ENCODE results near the gene CTRB2. TPM values are rescaled to one million over a fixed set of nuclear protein-coding genes. Genes with fewer than 3 reads are reported as not detected.

CTRB2 gene
- total and polyA plus RNA-seq, 2 donors from 2014 or later: not detected

GRCh38 chr16:75202069-75202590 lies 4.8 kb downstream of the CTRB2 start:
- TF ChIP-seq, protein P1, sequence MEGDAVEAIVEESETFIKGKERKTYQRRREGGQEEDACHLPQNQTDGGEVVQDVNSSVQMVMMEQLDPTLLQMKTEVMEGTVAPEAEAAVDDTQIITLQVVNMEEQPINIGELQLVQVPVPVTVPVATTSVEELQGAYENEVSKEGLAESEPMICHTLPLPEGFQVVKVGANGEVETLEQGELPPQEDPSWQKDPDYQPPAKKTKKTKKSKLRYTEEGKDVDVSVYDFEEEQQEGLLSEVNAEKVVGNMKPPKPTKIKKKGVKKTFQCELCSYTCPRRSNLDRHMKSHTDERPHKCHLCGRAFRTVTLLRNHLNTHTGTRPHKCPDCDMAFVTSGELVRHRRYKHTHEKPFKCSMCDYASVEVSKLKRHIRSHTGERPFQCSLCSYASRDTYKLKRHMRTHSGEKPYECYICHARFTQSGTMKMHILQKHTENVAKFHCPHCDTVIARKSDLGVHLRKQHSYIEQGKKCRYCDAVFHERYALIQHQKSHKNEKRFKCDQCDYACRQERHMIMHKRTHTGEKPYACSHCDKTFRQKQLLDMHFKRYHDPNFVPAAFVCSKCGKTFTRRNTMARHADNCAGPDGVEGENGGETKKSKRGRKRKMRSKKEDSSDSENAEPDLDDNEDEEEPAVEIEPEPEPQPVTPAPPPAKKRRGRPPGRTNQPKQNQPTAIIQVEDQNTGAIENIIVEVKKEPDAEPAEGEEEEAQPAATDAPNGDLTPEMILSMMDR (IDR thresholded peaks at IDR 0.05; ENCODE audit: borderline replicate concordance, extremely low read depth, insufficient read depth): no peak
- DNase-seq (no peak), FAIRE-seq (no peak)
- Histone ChIP-seq H3K9me3 (ENCODE audit: control insufficient read depth in 2 of 3, insufficient read depth in 1 of 3, low read length in 3 of 3) (no peaks in the 10 kb centered on the region), H3K27me3 (ENCODE audit: control insufficient read depth, insufficient read depth, low read length) (no peaks in the 10 kb centered on the region), H3K9ac (ENCODE audit: low read length in 3 of 3) (no peak overlapping the region), H3K27ac (ENCODE audit: low read depth in 2 of 2, low read length in 2 of 2) (no peak overlapping the region), H3K4me3 (ENCODE audit: low read length in 3 of 3) (no peak overlapping the region), H3K4me1 (ENCODE audit: control insufficient read depth in 2 of 3, insufficient read depth in 2 of 3, low read depth in 1 of 3, low read length in 3 of 3) (no peaks in the 10 kb centered on the region), H3K36me3 (ENCODE audit: control insufficient read depth in 2 of 3, insufficient read depth in 3 of 3, low read length in 3 of 3) (no peaks in the 10 kb centered on the region)
- intact Hi-C loops (cut with DNase I): no loop called here

DNA sequence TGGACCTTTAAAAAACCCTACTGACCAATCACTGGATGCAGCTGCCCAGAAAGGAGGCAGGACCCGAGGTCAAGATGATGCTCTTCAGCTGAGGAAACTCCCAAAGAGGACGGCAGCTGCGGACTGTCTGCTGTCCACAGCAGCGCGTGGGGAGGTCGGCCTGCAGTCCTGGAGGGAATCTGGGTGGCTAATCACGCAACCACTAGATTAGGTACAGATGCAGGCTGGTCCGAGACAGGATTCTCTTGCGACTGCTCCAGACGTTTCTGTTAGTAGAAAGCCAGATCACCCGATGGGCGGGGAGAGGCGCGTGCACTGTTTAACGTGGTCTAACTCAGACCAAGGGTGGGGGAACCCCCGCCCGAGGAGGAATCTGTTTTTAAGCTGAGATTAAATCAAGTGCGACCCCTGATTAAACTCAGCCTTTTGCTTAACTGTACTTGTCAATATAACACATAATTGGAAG lies 8.8 kb downstream of the CTRB2 start:
- DNase-seq (no peak), FAIRE-seq (no peak)
- TF ChIP-seq, protein P1 (IDR thresholded peaks at IDR 0.05; ENCODE audit: borderline replicate concordance, extremely low read depth, insufficient read depth): no peak
- H3K27me3 ChIP-seq (ENCODE audit: control insufficient read depth, insufficient read depth, low read length): no peaks in the 10 kb centered on the region
- no peak overlapping the region for H3K4me3 ChIP-seq (ENCODE audit: low read length in 3 of 3)
- no peaks in the 10 kb centered on the region for H3K4me1 ChIP-seq (ENCODE audit: control insufficient read depth in 2 of 3, insufficient read depth in 2 of 3, low read depth in 1 of 3, low read length in 3 of 3)
- no peaks in the 10 kb centered on the region for H3K36me3 ChIP-seq (ENCODE audit: control insufficient read depth in 2 of 3, insufficient read depth in 3 of 3, low read length in 3 of 3)
- H3K27ac ChIP-seq (ENCODE audit: low read depth in 2 of 2, low read length in 2 of 2): no peak overlapping the region
- H3K9ac ChIP-seq (ENCODE audit: low read length in 3 of 3): no peak overlapping the region
- intact Hi-C loops (cut with DNase I): no loop called here
- no peaks in the 10 kb centered on the region for H3K9me3 ChIP-seq (ENCODE audit: control insufficient read depth in 2 of 3, insufficient read depth in 1 of 3, low read length in 3 of 3)

DNA sequence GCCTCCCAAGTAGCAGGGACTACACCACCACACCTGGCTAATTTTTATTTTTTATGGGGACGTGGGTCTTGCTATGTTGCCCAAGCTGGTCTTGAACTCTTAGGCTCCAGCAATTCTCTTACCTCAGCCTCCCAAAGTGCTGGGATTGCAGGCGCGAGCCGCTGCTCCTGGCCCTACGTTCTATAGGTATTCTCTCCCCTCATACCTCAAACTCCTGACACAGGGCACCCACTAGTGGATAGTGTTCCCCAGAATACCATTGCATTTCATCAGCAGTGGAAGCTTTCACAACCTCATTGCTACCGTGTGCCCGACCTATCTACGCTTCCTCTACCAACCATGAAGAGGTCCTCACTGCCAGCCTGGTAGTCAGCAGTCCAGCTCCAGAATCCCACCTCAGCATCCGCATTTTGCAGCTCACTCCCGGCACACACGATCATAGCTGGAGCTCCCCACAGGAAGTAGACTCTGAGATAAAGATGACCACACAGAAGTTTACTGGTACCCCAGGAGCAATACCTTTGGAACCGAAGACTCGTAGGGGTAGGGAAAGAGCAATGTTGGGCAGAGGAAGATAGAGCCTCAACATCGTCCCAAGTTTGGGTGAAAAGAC lies 9.3 kb downstream of the CTRB2 start:
- Histone ChIP-seq H3K4me3 (ENCODE audit: low read length in 3 of 3) (no peak overlapping the region), H3K27ac (ENCODE audit: low read depth in 2 of 2, low read length in 2 of 2) (no peak overlapping the region), H3K9me3 (ENCODE audit: control insufficient read depth in 2 of 3, insufficient read depth in 1 of 3, low read length in 3 of 3) (no peaks in the 10 kb centered on the region), H3K36me3 (ENCODE audit: control insufficient read depth in 2 of 3, insufficient read depth in 3 of 3, low read length in 3 of 3) (no peaks in the 10 kb centered on the region), H3K27me3 (ENCODE audit: control insufficient read depth, insufficient read depth, low read length) (no peaks in the 10 kb centered on the region), H3K9ac (ENCODE audit: low read length in 3 of 3) (no peak overlapping the region), H3K4me1 (ENCODE audit: control insufficient read depth in 2 of 3, insufficient read depth in 2 of 3, low read depth in 1 of 3, low read length in 3 of 3) (no peaks in the 10 kb centered on the region)
- DNase-seq (no peak), FAIRE-seq (no peak)
- intact Hi-C loops (cut with DNase I): no loop called here
- TF ChIP-seq, protein P1 (IDR thresholded peaks at IDR 0.05; ENCODE audit: borderline replicate concordance, extremely low read depth, insufficient read depth): no peak

Data from kidney (tissue), 14 donors.